Midbrain (tissue), 1 donor: ENCODE data around the gene AP2B1.

Source experiments
- DNase-seq: peaks from one replicate; lab custom pipeline; 2025; lab: John Stamatoyannopoulos, UW

AP2B1 gene

GRCh38 chr17:35630530-35631148, 43.5 kb downstream of the AP2B1 start:
- DNase-seq: no peak

- DNase-seq: no peak
Measured at GRCh38 chr17:35641032-35641431, 53.9 kb downstream of the AP2B1 start.

DNA sequence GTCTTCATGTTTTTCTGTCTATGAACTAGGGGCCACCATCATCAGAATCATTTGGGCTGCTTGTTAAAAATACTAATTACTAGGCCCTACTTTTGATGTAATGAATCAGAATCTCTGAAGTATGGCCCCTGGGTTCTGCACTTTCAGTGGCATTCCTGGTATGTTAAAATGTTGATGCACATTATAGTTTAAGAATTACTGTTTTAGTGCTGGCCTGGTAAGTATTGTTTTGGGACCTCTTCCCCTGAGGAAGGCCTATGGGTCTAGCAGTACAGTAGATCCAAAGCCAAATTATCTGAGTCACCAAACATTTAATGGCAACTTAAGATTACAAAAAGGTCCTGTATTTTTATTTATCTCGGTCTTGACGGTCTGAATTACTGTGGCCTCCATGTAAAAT, 58.8 kb downstream of the AP2B1 start:
- DNase-seq: no peak

GRCh38 chr17:35651467-35651866, 64.3 kb downstream of the AP2B1 start:
- DNase-seq: no peak

GRCh38 chr17:35653619-35654361, 66.7 kb downstream of the AP2B1 start:
- no peak for DNase-seq

DNA sequence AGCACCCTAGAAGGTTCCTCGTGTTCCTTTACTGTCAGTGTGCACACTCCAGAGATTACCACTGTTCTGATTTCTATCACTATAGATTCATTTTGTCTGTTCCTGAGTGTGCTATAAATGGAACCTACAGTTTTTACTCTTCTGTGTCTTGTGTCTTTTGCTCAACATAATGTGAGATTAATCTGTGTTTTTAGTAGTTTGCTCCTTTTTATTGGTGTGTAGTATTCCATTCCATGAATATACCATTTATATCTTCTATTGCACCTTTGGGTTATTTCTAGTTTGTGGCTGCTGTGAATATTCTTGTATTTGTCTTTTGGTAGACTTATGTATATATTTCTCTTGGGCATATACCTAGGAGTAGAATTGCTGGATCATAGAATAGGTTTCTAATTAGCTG, 68.2 kb downstream of the AP2B1 start:
- DNase-seq: no peak

GRCh38 chr17:35660902-35661301, 73.8 kb downstream of the AP2B1 start:
- DNase-seq: no peak

DNA sequence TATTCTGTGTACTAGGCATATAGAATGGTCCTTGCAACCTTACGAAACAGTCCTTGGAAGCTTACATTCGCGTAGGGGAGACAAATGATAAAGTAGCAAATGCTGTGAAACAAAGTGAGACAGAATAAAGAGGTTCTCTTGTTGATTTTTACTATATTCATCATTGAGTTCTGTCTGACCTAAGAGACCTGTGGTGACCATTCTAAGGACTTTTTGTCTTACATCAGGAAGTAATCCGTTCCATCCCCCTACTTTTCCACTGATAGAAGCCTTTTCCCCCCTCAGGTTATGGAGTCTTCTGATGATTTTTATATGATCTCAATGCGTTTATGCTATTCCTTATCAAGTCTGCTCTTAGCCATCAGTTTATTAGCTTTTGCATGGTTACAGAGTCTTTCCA, 77.6 kb downstream of the AP2B1 start:
- no peak for DNase-seq

- no peak for DNase-seq
Measured at GRCh38 chr17:35665662-35666061, 78.5 kb downstream of the AP2B1 start.

DNA sequence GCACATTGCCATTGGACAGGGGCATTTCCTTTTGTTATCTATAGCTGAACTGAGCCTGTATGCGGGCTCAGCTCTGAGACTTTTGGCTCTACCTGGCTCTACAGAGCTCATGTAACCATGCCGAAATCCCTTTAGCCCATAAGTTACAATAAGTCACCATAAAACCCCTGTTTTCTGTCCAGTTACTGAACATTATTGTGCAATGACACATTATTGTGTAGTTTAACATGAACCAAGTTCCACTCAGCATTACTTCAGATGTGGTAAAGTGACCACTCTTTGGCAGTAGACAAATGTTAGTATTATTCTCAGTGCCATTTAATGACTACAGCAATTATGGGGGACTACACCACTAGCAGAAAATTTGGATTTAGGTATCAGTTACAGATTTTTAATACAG, 78.9 kb downstream of the AP2B1 start:
- DNase-seq: no peak

DNA sequence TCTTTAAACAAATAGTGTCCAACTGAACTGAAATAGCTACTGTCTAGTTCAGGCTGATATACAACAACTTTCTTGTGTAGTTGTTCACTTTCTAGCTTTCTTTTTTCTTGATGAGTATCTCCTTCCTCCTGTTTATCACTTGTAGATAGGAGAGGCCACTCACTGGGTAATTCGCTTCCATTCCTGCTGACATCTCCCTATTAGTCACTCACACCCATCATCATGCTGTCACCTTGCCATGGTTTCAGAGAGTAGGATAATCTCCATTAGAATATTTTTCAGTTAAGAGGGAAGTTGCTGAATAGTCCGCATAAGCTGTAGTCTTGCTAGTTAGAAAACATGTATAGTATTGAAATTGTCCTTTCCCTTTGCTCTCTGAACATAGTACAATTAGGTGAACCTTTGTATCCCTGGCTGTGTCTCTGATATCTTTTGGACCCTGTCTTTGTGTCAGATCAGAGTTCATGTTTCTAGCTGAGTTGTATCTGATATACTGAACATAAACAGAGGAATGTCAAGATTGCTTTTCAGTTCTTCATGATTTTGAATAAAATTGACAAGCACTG, 79.9 kb downstream of the AP2B1 start:
- DNase-seq: no peak

GRCh38 chr17:35668802-35669201, 81.7 kb downstream of the AP2B1 start:
- DNase-seq: no peak

GRCh38 chr17:35674552-35674951, 87.4 kb downstream of the AP2B1 start:
- DNase-seq: no peak

DNA sequence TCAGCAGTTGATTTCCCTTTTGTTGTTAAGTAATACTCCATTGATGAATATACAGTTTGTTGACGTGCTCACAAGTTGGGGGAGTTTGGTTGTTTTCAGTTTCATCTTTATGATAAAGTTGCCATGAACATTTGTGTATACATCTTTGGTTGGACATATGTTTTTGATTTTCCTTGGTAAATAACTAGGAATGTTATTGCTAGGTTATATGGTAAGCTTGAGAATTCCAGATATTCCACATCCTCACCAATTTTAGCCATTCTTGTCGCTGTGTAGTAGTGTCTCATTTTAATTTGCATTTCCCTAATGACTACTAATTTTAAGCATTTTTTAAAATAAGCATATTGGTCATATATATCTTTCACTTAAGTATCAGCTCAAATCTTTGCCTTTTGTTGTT, 89.3 kb downstream of the AP2B1 start:
- DNase-seq: no peak

DNA sequence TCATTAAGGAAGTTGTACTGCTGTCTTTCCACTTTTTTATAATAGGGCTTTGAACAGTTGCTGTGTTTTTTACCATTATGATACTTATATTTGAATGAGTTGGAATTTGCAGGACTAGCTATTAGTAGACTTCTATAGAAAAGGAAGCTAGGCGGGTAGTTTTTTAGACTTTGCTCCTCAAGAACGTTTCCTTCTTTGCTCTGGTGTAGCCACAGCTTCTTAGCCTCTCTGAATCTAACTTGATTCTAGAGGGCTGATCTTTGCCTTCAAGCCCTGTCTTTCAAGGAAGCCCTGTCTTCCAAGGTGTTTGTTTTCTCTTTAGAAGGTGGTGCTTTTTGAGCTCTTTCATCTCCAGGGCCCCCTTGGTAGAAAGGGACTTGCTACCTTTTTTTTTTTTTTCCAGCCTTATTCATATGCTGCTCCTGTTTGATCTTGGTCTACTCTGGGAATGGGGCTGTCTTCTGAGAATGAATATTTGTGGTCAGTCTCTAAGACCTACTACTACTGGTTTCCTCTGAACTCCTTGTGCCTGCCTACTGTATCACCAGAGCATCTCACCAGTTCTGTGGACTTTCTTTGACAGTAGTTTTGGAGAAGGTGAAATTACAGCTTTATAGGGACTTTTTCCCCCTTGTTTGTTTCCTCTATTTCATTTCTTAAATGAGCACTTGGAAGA, 92.0 kb downstream of the AP2B1 start:
- no peak for DNase-seq

DNA sequence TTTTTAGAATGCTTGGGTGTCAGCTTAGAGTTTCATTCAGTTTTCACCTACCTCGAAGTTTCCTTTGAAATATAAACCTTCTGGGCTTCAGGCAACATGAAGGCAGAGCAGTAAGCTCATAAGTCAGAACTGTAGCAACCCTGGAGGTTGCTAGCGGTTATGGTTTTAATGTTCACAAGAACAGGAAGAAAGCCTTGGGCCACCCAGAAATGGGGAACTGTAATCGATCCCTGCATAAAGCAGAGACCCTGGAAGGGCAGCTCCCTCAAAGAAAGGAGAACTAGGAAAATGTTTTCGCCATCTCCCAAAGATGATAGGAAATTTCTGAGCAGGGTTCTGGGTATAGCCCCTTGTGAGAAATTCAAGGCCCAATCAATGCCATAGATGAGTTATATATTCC, 96.5 kb downstream of the AP2B1 start:
- no peak for DNase-seq

DNA sequence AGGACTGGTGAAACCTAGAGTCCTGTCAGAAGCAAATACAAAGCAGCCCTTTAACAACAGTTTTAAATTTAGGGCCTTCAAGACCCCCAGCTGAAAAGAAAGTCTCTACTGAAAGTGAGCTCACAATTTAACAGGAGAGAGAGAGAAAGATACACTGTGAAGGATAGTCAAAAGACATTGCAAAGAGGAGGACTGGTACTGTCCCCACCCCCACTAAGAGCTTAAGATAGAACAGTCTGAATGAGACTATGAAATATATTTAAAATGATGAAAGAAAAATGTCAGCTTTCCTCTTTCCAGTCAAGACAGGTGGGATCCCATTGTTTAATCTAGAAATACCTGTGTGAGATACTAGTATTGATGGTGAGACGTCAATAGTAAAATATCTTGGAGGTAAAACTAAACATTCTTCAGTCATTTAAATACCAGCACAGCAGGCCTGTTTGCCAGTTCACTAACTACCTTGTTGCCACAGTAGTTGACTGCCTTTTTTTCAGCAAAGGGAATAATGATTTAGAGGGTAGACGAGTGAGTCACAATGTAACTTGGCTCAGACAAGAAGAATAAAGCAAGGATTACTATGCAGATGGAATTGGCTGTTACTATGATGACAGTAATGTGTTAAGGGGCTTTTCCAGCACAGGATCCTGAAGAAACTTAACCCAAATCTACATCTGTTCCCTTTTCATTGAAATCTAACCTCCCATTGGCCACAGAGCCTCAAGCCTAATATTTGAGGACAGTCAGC, 97.1 kb downstream of the AP2B1 start:
- no peak for DNase-seq

- DNase-seq: no peak
Measured at GRCh38 chr17:35692512-35693210, 105.5 kb downstream of the AP2B1 start.

DNA sequence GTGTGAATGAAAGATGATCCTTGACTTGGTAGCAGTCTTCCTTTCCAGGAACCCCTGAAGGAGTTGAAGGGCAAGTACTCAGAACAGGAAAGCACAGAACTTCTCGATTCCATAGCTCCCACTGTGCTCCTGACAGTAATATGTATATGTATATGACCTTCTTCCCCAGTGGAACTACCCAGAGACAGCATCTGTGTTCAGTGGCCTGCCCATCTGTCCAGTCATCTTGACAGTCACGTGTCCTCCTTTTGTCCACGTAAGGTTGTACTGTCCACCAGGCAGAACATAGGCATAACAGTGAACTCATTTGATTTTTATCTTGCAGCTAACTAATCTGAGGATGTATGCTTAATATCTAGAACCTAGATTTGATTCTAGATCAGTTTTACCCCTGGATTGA, 106.5 kb downstream of the AP2B1 start:
- DNase-seq: no peak

DNA sequence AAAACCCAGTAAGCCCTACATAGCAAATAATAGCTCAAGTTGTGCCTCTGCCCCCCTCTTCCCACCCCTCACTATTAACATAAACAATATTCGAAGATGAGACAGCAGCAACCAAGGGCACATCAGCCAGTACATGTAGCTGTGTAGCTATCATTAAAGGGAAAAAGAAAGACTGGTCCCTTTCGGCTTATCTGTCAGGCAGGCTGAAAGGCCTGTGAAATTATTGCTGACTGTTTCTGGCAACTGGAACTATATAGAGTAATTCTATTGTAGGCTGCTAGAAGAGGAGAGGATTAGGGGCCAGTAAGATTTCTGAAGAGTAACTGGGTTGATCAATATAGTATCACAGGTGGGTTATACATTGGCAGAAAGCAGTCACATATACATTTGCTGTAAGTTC, 107.8 kb downstream of the AP2B1 start:
- no peak for DNase-seq

DNA sequence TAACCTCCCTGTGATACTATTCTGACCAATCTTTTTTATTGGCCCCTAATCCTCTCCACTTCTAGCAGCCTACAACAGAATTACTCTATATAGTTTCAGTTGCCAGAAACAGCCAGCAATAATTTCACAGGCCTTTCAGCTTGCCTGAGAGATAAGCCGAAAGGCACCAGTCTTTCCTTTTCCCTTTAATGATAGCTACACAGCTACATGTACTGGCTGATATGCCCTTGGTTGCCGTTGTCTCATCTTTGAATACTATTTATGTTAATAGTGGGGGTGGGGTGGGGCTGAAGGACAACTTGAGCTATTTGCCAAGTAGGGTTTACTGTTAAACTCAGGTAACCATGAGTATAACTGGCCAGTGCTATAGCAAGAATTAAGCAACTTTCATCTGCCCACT, 108.5 kb downstream of the AP2B1 start:
- DNase-seq: no peak

- no peak for DNase-seq
Measured at GRCh38 chr17:35698800-35699199, 111.7 kb downstream of the AP2B1 start.
